ENCODE results near the gene MED4.

- no peak for TF ChIP-seq CTCF (IDR thresholded peaks at IDR 0.05)
- no peak for TF ChIP-seq POLR2AphosphoS5 (IDR thresholded peaks at IDR 0.05)
- TF ChIP-seq POLR2A (IDR thresholded peaks at IDR 0.05): no peak
These were observed 512 bp downstream of the MED4 start for GRCh38 chr13:48094404-48094780.
